OCI-LY3 (cell line): ENCODE measurements around the gene IGDCC3.

Source experiments
- EZH2phosphoT487 ChIP-seq: fragments of 200-600 bp; shearing (Covaris generic); IDR thresholded peaks from 2 replicates; pipeline ENCODE4 v1.6.1; 2018; ENCODE audit warnings: antibody characterized with exemption, mixed run types, low read depth
- TF ChIP-seq, protein P1 (sequence below): fragments of 200-600, 300-600 bp; sonication (generic); IDR thresholded peaks from 2 replicates; pipeline ENCODE4 v1.5.1; 2014; ENCODE audit warnings: antibody characterized with exemption, low read length, low read depth

DNA sequence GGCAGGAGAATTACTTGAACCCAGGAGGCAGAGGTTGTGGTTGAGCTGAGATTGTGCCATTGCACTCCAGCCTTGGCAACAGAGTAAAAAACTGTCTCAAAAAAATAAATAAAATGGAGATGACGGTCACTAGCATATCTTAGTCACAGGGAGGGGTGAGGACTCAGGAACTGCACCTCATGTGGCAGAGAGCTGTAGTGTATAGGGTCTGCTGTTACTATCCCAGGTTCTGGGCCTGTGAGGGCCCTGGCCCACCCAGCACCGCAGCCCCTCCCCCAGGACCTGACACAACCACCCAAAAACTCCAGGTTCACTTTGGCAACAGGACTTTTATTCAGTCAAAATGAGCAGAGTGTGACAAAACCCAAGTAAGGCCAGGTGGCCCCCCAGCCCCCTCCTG lies 51.0 kb downstream of the IGDCC3 start:
- TF ChIP-seq, protein P1, sequence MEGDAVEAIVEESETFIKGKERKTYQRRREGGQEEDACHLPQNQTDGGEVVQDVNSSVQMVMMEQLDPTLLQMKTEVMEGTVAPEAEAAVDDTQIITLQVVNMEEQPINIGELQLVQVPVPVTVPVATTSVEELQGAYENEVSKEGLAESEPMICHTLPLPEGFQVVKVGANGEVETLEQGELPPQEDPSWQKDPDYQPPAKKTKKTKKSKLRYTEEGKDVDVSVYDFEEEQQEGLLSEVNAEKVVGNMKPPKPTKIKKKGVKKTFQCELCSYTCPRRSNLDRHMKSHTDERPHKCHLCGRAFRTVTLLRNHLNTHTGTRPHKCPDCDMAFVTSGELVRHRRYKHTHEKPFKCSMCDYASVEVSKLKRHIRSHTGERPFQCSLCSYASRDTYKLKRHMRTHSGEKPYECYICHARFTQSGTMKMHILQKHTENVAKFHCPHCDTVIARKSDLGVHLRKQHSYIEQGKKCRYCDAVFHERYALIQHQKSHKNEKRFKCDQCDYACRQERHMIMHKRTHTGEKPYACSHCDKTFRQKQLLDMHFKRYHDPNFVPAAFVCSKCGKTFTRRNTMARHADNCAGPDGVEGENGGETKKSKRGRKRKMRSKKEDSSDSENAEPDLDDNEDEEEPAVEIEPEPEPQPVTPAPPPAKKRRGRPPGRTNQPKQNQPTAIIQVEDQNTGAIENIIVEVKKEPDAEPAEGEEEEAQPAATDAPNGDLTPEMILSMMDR, result no peak
- no peak for TF ChIP-seq EZH2phosphoT487
